Endothelial cell of umbilical vein (primary cell): ENCODE measurements around the gene EPX. TPM values are rescaled to one million over a fixed set of nuclear protein-coding genes. Genes with fewer than 3 reads are reported as not detected.

ENCODE experiments used
- BruUV-seq: library from RNA; stranded (reverse); fragments of 400-500 nt; replicated peaks from 2 replicates; lab custom pipeline; 2021; lab: Mats Ljungman, UMichigan
- CTCF ChIA-PET: fragments of 300-600, 350-600 bp; sonication (Branson Sonifier 250); formaldehyde crosslinking; loops from one replicate; lab custom pipeline; 2021; ENCODE audit warnings: antibody characterized with exemption, inconsistent platforms; lab: Charles Lee
- POLR2A ChIA-PET: fragments of 300-600, 350-600 bp; sonication (Branson Sonifier 250); formaldehyde crosslinking; loops from one replicate; lab custom pipeline; 2021; ENCODE audit warnings: antibody characterized with exemption, inconsistent platforms; lab: Charles Lee
- DNase-seq: peaks from one replicate; pipeline ENCODE4 v3.0.0-alpha.2; 2011; ENCODE audit warnings: low read depth, low spot score
- FAIRE-seq: peaks from 2 replicates; lab custom pipeline; 2011; peaks lifted over from hg19 to GRCh38; lab: Jason Lieb, UNC
- H2AFZ ChIP-seq: 2 replicates; pipeline ENCODE4 v1.6.0; 2012; ENCODE audit warnings: low read depth, low read length, control low read depth, inconsistent platforms
- H3K27ac ChIP-seq: 2 replicates; pipeline ENCODE4 v1.5.1; 2011; ENCODE audit warnings: low read depth, mild to moderate bottlenecking, control low read depth, low read length, moderate library complexity; ENCODE audit not compliant: insufficient read depth
- H3K27me3 ChIP-seq, 2 experiments: 2 replicates each; pipeline versions ENCODE4 v1.6.0 to v1.6.1; 2011; ENCODE audit warnings: low read length in 2 of 2, mixed read lengths in 1 of 2; ENCODE audit not compliant: control insufficient read depth in 2 of 2, insufficient read depth in 2 of 2
- H3K36me3 ChIP-seq, 2 experiments: 2 replicates in 1 of 2; 3 replicates in 1 of 2; pipeline ENCODE4 v1.5.1; 2011; ENCODE audit warnings: low read length in 2 of 2, mild to moderate bottlenecking in 1 of 2, moderate library complexity in 1 of 2; ENCODE audit not compliant: control insufficient read depth in 2 of 2, insufficient read depth in 2 of 2; ENCODE audit errors: extremely low read depth in 1 of 2
- H3K4me1 ChIP-seq: 3 replicates; pipeline ENCODE4 v1.5.1; 2011; ENCODE audit warnings: mild to moderate bottlenecking, low read length; ENCODE audit not compliant: control insufficient read depth, insufficient read depth; ENCODE audit errors: extremely low read depth
- H3K4me2 ChIP-seq: 2 replicates; pipeline ENCODE4 v1.6.1; 2011; ENCODE audit warnings: low read length, control low read depth, mixed read lengths; ENCODE audit not compliant: insufficient read depth
- H3K4me3 ChIP-seq, 3 experiments: fragments of 200-600 bp in 1 of 3; sonication (generic), shearing (Covaris generic) in 1 of 3; replicated peaks in 1 of 3; 2 replicates each; pipeline ENCODE4 v1.5.1; 2011 to 2016; ENCODE audit warnings: control low read depth in 3 of 3, low read length in 3 of 3, mild to moderate bottlenecking in 2 of 3, inconsistent platforms in 1 of 3, low read depth in 1 of 3, moderate library complexity in 1 of 3; ENCODE audit not compliant: insufficient read depth in 1 of 3
- H3K79me2 ChIP-seq: 2 replicates; pipeline ENCODE4 v1.6.0; 2012; ENCODE audit warnings: low read length, inconsistent platforms; ENCODE audit not compliant: control insufficient read depth, insufficient read depth
- H3K9ac ChIP-seq: replicated peaks from 2 replicates; pipeline ENCODE3; 2011; ENCODE audit warnings: low read length, control low read depth; ENCODE audit not compliant: insufficient read depth; ENCODE audit errors: extremely low read depth
- H3K9me1 ChIP-seq: replicated peaks from 3 replicates; pipeline ENCODE4 v1.6.0; 2011; ENCODE audit warnings: mild to moderate bottlenecking, low read length; ENCODE audit not compliant: control insufficient read depth, insufficient read depth; ENCODE audit errors: extremely low read depth
- H3K9me3 ChIP-seq: replicated peaks from 2 replicates; pipeline ENCODE4 v1.5.1; 2012; ENCODE audit warnings: low read length, inconsistent platforms; ENCODE audit not compliant: control insufficient read depth, insufficient read depth
- H4K20me1 ChIP-seq: replicated peaks from 2 replicates; pipeline ENCODE3; 2011; ENCODE audit warnings: mild to moderate bottlenecking, low read length; ENCODE audit not compliant: control insufficient read depth, insufficient read depth; ENCODE audit errors: extremely low read depth
- EZH2 ChIP-seq: IDR thresholded peaks from 2 replicates; pipeline ENCODE4 v1.6.1; 2012; ENCODE audit warnings: borderline replicate concordance, low read depth, mild to moderate bottlenecking, moderate library complexity, low read length, inconsistent platforms; ENCODE audit not compliant: severe bottlenecking
- FOS ChIP-seq: IDR thresholded peaks from 2 replicates; pipeline ENCODE4 v1.6.1; 2011; ENCODE audit warnings: mild to moderate bottlenecking, low read length, moderate library complexity, borderline replicate concordance; ENCODE audit not compliant: insufficient read depth
- GATA2 ChIP-seq: IDR thresholded peaks from 2 replicates; pipeline ENCODE4 v1.7.0; 2011; ENCODE audit warnings: low read depth, mild to moderate bottlenecking, moderate library complexity, mixed read lengths, low read length; ENCODE audit not compliant: insufficient read length, insufficient read depth
- JUN ChIP-seq: IDR thresholded peaks from 2 replicates; pipeline ENCODE4 v1.6.1; 2011; ENCODE audit warnings: borderline replicate concordance, low read depth; ENCODE audit not compliant: insufficient read length, insufficient read depth
- MYC ChIP-seq: IDR thresholded peaks from one replicate; pipeline ENCODE4 v1.6.1; 2011; ENCODE audit warnings: mild to moderate bottlenecking, low read depth, low read length
- POLR2A ChIP-seq: IDR thresholded peaks from 2 replicates; pipeline ENCODE4 v1.6.1; 2012; ENCODE audit warnings: low read depth, mild to moderate bottlenecking, control low read depth, low read length
- POLR2AphosphoS5 ChIP-seq: IDR thresholded peaks from 2 replicates; pipeline ENCODE4 v1.6.1; 2012; ENCODE audit warnings: low read depth, mild to moderate bottlenecking, control low read depth, low read length, moderate library complexity; ENCODE audit not compliant: insufficient read depth
- dilution Hi-C: fragments of 300-500 bp; cut with MboI; formaldehyde crosslinking; loops from one replicate; pipeline ENCODE4 v1.15.0; 2019; ENCODE audit warnings: low sequenced_read_pairs; ENCODE audit not compliant: extremely low pct_ligation_motif_present
- intact Hi-C: fragments of 100-400 bp; cut with micrococcal nuclease; formaldehyde crosslinking; loops from one replicate; pipeline ENCODE4 v1.10.0; 2022
- polyA plus RNA-seq, 4 experiments: library from polyadenylated mRNA; depleted of rRNA in 3 of 4; stranded (reverse) in 3 of 4; unstranded in 1 of 4; fragments of >200 nt; gene quantifications; 2 replicates each; pipeline versions ENCODE4 v1.2.1 to v1.2.3, GENCODE V29; 2011 to 2012; ENCODE audit warnings: missing spikeins in 1 of 4
- total RNA-seq: library from RNA; stranded (reverse); gene quantifications from 2 replicates; pipeline ENCODE4 v1.2.3, GENCODE V29; 2021
- TF ChIP-seq, protein P1 (sequence below): IDR thresholded peaks from 2 replicates; pipeline ENCODE4 v1.6.1; 2011; ENCODE audit not compliant: insufficient read depth, insufficient read length
- TF ChIP-seq, protein P2 (sequence below), 2 donors: IDR thresholded peaks; 1 replicate in 1 of 2; 2 replicates in 1 of 2; pipeline ENCODE4 v1.5.1; 2011; ENCODE audit warnings: low read length in 2 of 2, mild to moderate bottlenecking in 2 of 2, moderate library complexity in 2 of 2, control low read depth in 1 of 2, inconsistent platforms in 1 of 2, low read depth in 1 of 2; ENCODE audit not compliant: insufficient read depth in 1 of 2; ENCODE audit errors: extremely low read depth in 1 of 2

The EPX gene
- total and polyA plus RNA-seq, 2 donors (not counting 3 experiments of a cell fraction or from before 2014, with no cell fraction given) = not detected

DNA sequence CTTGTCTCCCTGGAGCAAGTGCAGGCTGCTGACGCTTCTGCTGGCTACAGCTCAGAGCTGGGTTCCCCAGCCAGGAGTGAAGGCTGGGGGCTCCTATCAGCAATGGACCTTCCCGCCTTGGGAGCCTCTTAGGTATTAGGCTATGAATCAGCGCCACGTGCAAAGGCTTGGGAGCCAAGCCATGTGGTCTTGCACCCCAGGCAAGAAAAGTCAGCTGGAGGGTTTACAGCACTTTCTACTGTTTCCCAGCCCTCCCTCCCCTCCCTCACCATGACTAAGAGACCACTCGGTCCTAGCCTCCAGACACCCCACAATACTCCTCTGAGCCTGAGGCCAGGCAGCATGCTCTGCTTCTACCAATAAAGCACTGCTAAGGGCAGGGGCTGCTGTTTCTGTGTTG lies 12.3 kb downstream of the EPX start:
- no peak overlapping the region for H3K27ac ChIP-seq
- CTCF ChIA-PET = interaction anchor here (0.6 kb wide), 1 partner anchor 114 kb away, joined by 3 read pairs; no protein-coding TSS in a partner anchor

More for the DNA sequence above, 12.3 kb downstream of the EPX start:
- intact Hi-C loops (loop anchor here (5.0 kb wide), 1 partner anchor 43 kb away; no protein-coding TSS in a partner anchor), dilution Hi-C loops (no loop called here)
- POLR2A ChIA-PET = no interaction called here
- TF ChIP-seq JUN = no peak
- TF ChIP-seq, protein P1, sequence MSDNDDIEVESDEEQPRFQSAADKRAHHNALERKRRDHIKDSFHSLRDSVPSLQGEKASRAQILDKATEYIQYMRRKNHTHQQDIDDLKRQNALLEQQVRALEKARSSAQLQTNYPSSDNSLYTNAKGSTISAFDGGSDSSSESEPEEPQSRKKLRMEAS = no peak
- TF ChIP-seq POLR2A = no peak
- TF ChIP-seq GATA2 = no peak
- TF ChIP-seq FOS = no peak
- no peak for TF ChIP-seq MYC
- TF ChIP-seq, protein P2, sequence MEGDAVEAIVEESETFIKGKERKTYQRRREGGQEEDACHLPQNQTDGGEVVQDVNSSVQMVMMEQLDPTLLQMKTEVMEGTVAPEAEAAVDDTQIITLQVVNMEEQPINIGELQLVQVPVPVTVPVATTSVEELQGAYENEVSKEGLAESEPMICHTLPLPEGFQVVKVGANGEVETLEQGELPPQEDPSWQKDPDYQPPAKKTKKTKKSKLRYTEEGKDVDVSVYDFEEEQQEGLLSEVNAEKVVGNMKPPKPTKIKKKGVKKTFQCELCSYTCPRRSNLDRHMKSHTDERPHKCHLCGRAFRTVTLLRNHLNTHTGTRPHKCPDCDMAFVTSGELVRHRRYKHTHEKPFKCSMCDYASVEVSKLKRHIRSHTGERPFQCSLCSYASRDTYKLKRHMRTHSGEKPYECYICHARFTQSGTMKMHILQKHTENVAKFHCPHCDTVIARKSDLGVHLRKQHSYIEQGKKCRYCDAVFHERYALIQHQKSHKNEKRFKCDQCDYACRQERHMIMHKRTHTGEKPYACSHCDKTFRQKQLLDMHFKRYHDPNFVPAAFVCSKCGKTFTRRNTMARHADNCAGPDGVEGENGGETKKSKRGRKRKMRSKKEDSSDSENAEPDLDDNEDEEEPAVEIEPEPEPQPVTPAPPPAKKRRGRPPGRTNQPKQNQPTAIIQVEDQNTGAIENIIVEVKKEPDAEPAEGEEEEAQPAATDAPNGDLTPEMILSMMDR (IDR thresholded peaks at IDR 0.05; ENCODE audit: extremely low read depth in 1 of 2, insufficient read depth in 1 of 2, low read depth in 1 of 2, low read length in 2 of 2) = no peak
- no peak for TF ChIP-seq POLR2AphosphoS5
- TF ChIP-seq EZH2 = no peak
- H3K4me2 ChIP-seq = no peak overlapping the region
- DNase-seq (no peak), FAIRE-seq (no peak)
- H3K27me3 ChIP-seq = peaks cover 0 to 3% of the 10 kb centered on the region in 2 experiments
- no peaks in the 10 kb centered on the region for H3K4me1 ChIP-seq
- no TSS peak for BruUV-seq
- no peak overlapping the region for H3K9ac ChIP-seq
- H3K79me2 ChIP-seq = no peaks in the 10 kb centered on the region
- H3K36me3 ChIP-seq = peaks cover 0 to 6% of the 10 kb centered on the region in 2 experiments
- H2AFZ ChIP-seq = no peak overlapping the region
- no peaks in the 10 kb centered on the region for H3K9me1 ChIP-seq
- H4K20me1 ChIP-seq = no peaks in the 10 kb centered on the region
- no peak overlapping the region for H3K4me3 ChIP-seq
- no peaks in the 10 kb centered on the region for H3K9me3 ChIP-seq
